GM19468 (cell line): ENCODE measurements around the gene GRN.
"Not testable (repeated sequence)": the region's sequence is repeated elsewhere in the genome, so short reads cannot be mapped to it uniquely, and the experiment has no call there.

Experiments
- ATAC-seq: cut with Tn5 transposase; IDR thresholded peaks from one replicate; pipeline ENCODE4 v1.9.1; 2021; ENCODE audit warnings: mild to moderate bottlenecking, moderate library complexity, moderate number of reproducible peaks; ENCODE audit not compliant: unreplicated experiment; ENCODE audit errors: extremely low read depth

The GRN gene

GRCh38 chr17:44343510-44344209 is 1.4 kb upstream of the GRN start:
- no peak for ATAC-seq

GRCh38 chr17:44345454-44346026 is 438 bp downstream of the GRN start:
- no peak for ATAC-seq

- ATAC-seq, result no peak
Measured at GRCh38 chr17:44346064-44346844, 1.2 kb downstream of the GRN start.

GRCh38 chr17:44347206-44348055 is 2.3 kb downstream of the GRN start:
- ATAC-seq, result not testable (repeated sequence)

- no peak for ATAC-seq
Measured at GRCh38 chr17:44348234-44348987, 3.3 kb downstream of the GRN start.

GRCh38 chr17:44348988-44349364 is 3.9 kb downstream of the GRN start:
- ATAC-seq, result no peak

- ATAC-seq, result no peak
Measured at GRCh38 chr17:44349553-44350070, 4.5 kb downstream of the GRN start.

GRCh38 chr17:44350733-44351226 is 5.7 kb downstream of the GRN start:
- ATAC-seq, result no peak

GRCh38 chr17:44351464-44351863 is 6.4 kb downstream of the GRN start:
- ATAC-seq, result no peak

GRCh38 chr17:44351961-44352827 is 7.1 kb downstream of the GRN start:
- ATAC-seq, result no peak

- no peak for ATAC-seq
Measured at GRCh38 chr17:44352828-44353671, 7.9 kb downstream of the GRN start.

- no peak for ATAC-seq
Measured at GRCh38 chr17:44353672-44354331, 8.7 kb downstream of the GRN start.

GRCh38 chr17:44354582-44355561 is 9.8 kb downstream of the GRN start:
- ATAC-seq, result no peak

GRCh38 chr17:44355642-44356099 is 10.6 kb downstream of the GRN start:
- ATAC-seq, result no peak

- ATAC-seq, result no peak
Measured at GRCh38 chr17:44356241-44356640, 11.1 kb downstream of the GRN start.

GRCh38 chr17:44358066-44358465 is 13.0 kb downstream of the GRN start:
- ATAC-seq, result no peak
